ENCODE data around the gene MEGF11. TPM values are rescaled to one million over a fixed set of nuclear protein-coding genes. Genes with fewer than 3 reads are reported as not detected.

The MEGF11 gene
- total RNA-seq, 2 donors from 2014 or later = not detected

DNA sequence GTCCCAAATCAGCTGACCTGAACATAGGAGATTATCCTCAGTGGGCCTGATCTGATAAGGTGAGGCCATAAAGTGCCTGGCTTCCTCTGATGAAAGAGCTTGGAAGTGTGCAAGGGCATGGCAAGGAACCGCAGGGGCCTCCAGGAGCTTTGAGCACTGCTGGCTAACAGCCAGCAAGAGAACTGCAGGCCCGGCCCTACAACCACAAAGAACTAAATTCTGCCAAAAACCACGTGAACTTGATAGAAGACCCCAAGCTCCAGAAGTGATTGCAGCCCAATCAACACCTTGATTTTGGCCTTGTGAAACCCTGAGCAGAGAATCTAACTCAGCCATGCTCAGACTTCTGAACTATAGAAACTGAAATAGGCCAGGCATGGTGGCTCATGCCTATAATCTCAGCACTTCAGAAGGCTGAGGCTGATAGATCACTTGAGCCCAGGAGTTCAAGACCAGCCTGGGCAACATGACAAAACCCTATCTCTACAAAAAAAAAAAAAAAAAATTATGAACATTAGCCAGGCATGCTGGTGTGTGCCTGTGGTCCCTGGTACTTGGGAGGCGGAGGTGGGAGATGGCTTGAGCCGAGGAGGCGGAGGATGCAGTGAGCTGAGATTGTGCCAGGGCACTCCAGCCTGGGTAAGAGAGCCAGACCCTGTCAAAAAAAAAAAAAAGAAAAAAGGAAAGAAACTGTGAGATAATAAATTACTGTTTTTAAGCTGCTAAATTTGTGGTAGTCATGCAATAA lies 32.2 kb upstream of the MEGF11 start:
- no peak for TF ChIP-seq CTCF (IDR thresholded peaks at IDR 0.05)
- H3K27me3 ChIP-seq = no peaks in the 10 kb centered on the region
- no peaks in the 10 kb centered on the region for H3K36me3 ChIP-seq
- H3K9me3 ChIP-seq = no peaks in the 10 kb centered on the region
- H3K4me3 ChIP-seq = no peak overlapping the region
- intact Hi-C loops (cut with DNase I) = loop anchor here (5.0 kb wide), 2 partner anchors 33 to 303 kb away; partner anchors contain the start of gene MEGF11
- H3K4me1 ChIP-seq = no peaks in the 10 kb centered on the region
- H3K27ac ChIP-seq = no peak overlapping the region
- H3K9ac ChIP-seq (ENCODE audit: low read depth in 2 of 2, low read length in 2 of 2) = no peak overlapping the region
- DNase-seq = no peak

- Histone ChIP-seq H3K4me1 (no peaks in the 10 kb centered on the region), H3K4me3 (no peak overlapping the region), H3K27ac (no peak overlapping the region), H3K9me3 (no peaks in the 10 kb centered on the region), H3K9ac (ENCODE audit: low read depth in 2 of 2, low read length in 2 of 2) (no peak overlapping the region), H3K27me3 (no peaks in the 10 kb centered on the region), H3K36me3 (no peaks in the 10 kb centered on the region)
- intact Hi-C loops (cut with DNase I) = no loop called here
- no peak for TF ChIP-seq CTCF (IDR thresholded peaks at IDR 0.05)
- DNase-seq = no peak
Observed at GRCh38 chr15:66284271-66284670, 30.7 kb upstream of the MEGF11 start.

- intact Hi-C loops (cut with DNase I) = no loop called here
- no peak for TF ChIP-seq CTCF (IDR thresholded peaks at IDR 0.05)
- Histone ChIP-seq H3K9ac (ENCODE audit: low read depth in 2 of 2, low read length in 2 of 2) (no peak overlapping the region), H3K27ac (no peak overlapping the region), H3K4me3 (no peak overlapping the region), H3K36me3 (no peaks in the 10 kb centered on the region), H3K4me1 (no peaks in the 10 kb centered on the region), H3K27me3 (no peaks in the 10 kb centered on the region), H3K9me3 (no peaks in the 10 kb centered on the region)
- no peak for DNase-seq
Observed at GRCh38 chr15:66278671-66279070, 25.1 kb upstream of the MEGF11 start.

GRCh38 chr15:66278056-66278455 lies 24.5 kb upstream of the MEGF11 start:
- TF ChIP-seq CTCF (IDR thresholded peaks at IDR 0.05) = no peak
- H3K9me3 ChIP-seq = no peaks in the 10 kb centered on the region
- no peak for DNase-seq
- no peaks in the 10 kb centered on the region for H3K27me3 ChIP-seq
- intact Hi-C loops (cut with DNase I) = no loop called here
- H3K36me3 ChIP-seq = no peaks in the 10 kb centered on the region
- H3K4me3 ChIP-seq = no peak overlapping the region
- H3K9ac ChIP-seq (ENCODE audit: low read depth in 2 of 2, low read length in 2 of 2) = no peak overlapping the region
- no peak overlapping the region for H3K27ac ChIP-seq
- H3K4me1 ChIP-seq = no peaks in the 10 kb centered on the region

- Histone ChIP-seq H3K4me1 (no peaks in the 10 kb centered on the region), H3K4me3 (no peak overlapping the region), H3K27ac (no peak overlapping the region), H3K36me3 (no peaks in the 10 kb centered on the region), H3K27me3 (no peaks in the 10 kb centered on the region), H3K9ac (ENCODE audit: low read depth in 2 of 2, low read length in 2 of 2) (no peak overlapping the region), H3K9me3 (no peaks in the 10 kb centered on the region)
- TF ChIP-seq CTCF (IDR thresholded peaks at IDR 0.05) = no peak
- DNase-seq = no peak
- intact Hi-C loops (cut with DNase I) = no loop called here
Observed at GRCh38 chr15:66276546-66276945, 23.0 kb upstream of the MEGF11 start.
